NOMO-1 (cell line): Measurements from ENCODE around the gene MBOAT1.
A peak's percentile ranks its signal among the peaks of the same experiment; 100 is the strongest.
"Not testable (repeated sequence)": the region's sequence is repeated elsewhere in the genome, so short reads cannot be mapped to it uniquely, and the experiment has no call there.

Experiments used
- DNase-seq, 2 experiments: peaks; one replicate each; lab custom pipeline; 2025; ENCODE audit not compliant: unreplicated experiment in 2 of 2; lab: John Stamatoyannopoulos, UW

MBOAT1 gene

DNA sequence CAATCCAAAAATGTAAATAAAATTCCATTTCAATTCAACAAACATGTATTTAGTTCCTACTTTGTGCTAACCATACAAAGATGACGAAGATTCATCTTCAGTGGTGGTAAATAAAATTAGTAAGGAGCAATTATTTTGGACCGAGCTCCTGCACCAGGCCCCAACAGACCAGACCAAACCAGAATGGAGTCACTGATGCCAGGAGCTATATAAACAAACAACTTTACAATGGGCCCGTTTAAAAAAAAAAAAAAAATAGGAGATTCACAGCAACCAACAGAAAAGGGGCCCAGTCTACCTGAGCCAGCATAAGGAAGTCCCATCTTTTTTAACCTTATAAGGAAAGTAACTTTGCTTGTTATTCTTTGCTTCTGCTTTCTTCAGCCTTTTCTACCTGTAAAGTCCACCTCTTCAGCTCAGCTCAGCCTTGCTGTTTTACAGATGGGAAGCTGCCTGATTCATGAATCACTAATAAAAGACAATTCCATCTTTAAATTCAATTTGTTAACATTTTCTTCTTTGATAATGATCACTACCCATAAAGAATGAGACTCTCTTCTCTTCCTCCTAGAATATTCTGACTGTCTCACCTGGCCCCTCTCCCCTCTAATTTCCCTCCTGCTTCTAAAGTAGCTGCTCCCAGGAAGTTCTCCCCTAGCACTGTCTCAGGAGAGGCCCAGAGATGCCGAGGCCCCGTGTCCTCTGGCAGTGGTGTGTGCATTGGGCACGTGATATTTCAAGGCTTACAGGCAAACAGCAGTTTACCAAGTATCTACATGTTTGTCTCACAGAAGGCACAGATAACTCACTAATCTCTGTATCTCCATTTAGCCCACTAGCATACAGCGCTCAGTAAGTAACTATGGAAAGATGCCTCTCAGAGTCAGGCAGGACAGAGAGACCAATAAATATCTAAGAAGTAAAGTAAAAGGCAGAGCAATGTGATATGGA lies 8.4 kb downstream of the MBOAT1 start:
- no peak for DNase-seq

DNA sequence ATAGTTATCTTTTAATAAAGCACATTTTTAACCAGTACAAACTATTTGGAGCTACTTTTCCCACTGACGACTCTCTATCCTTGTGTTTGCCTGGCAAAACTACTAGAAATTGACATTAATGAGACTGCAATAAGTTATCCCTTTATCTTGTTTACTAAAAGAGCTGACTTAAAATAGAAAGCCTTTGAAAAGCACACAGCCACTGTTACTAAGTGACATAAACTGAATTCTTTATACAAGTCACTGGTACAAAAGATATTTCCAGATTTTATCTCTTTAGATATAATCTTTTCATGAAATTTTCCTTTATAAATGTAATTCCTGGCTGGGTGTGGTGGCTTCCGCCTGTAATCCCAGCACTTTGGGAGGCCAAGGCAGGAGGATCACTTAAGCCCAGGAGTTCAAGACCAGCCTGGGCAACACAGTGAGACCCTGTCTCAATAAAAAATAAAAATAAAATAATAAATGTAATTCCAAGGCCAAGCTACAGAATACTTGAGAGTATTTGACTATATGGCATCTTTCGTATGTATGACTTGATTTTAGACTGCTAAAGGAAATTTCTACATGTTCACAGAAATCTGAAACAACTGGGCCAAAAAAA lies 9.5 kb downstream of the MBOAT1 start:
- DNase-seq: no peak

DNA sequence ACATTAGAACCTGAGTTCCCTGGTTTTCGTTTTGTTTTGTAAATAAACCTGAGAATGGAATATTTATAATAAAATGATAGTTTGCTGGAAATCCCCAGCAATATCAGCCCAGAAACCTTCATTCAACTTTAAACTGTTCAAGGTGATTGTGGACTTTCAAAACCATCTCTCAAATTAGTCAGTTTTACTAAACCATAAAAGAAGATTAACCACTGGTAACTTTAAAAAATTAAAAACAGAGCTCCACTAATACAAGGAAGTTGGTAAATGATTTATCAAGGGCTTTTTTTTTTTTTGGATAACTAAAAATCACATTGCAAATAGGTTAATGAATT lies 10.0 kb downstream of the MBOAT1 start:
- DNase-seq: no peak

DNA sequence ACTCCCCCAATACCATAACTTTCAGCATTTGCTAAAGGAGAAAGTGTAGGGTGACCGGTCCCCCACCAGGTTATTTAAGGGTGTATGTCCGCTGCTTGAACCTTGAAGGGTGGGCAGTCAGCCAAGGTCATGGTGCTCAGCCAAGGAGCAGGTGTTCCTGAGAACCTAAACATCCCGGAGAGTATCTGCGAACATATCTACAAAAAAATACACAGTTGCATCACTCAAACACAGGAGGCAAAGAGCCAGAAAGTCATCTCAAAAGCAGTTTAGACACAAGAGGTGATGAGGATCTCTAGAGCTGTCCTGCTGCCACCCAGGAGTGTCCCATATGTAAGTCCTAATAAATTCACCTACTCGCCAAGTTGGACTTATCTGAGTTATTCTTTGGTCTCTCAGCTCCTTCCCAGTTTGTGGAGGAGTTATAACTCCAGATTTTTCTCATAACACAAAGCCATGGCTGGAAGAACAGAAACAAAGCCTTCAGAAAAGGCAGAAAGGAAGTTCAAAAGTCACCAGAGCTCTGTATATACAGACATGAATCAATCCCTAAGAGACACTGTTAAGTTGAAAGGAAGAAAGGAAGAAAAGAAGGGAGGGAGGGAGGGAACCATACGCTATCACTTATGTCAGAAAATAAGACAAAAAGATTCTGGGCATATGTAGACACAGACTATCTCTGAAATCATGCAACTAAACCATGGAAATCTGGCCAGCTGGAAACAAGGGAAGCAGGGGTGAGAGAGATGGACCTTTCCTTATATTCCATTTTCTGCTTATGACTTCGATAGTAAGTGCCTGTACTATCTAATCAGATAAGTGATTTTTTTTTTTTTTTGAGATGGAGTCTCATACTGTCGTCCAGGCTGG lies 11.3 kb downstream of the MBOAT1 start:
- no peak for DNase-seq

DNA sequence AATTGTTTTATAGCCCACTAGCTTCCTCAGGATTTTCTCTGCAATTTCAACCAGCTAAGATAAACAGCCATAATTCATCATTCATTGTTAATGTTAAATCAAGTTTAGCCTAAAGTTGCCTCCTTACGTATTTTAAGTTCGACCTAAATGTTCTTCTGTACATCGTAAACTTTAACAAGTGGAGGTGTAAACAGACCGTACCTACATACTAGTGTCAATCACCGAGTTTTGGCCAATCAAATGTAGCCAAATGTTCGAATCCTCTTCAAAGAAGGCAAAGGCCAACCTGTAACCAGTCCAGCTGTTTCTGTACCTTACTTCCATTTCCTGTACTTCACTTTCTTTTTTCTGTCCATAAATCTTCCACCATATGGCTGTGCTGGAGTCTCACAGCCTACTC lies 13.5 kb downstream of the MBOAT1 start:
- DNase-seq: no peak

DNA sequence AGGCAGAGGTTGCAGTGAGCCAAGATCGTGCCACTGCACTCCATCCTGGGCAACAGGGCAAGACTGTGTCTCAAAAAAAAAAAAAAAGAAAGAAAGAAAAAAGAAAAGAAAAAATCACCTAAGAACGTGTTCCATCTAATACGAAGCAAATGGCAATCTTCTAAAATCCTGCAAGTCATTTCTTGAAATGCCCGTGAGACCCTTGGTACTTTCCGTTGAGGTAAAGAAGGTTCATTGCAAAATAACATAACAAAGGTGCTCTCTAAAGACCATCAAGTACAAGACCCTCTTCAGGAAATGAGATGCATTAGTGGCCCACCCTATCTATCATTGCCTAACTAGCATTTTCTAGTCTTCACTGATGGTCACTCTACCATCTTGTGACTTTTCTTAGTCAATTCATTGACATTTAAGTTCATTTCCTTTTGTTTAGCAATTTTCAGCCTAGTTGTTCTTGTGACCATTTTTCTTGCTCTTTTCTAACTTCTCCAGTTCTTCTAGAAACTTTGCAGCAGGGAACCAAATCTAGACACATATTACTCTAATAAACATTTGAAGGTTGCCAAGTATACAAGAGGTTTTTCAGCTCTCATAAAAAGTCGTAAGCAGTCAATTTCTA lies 14.0 kb downstream of the MBOAT1 start:
- no peak for DNase-seq

DNA sequence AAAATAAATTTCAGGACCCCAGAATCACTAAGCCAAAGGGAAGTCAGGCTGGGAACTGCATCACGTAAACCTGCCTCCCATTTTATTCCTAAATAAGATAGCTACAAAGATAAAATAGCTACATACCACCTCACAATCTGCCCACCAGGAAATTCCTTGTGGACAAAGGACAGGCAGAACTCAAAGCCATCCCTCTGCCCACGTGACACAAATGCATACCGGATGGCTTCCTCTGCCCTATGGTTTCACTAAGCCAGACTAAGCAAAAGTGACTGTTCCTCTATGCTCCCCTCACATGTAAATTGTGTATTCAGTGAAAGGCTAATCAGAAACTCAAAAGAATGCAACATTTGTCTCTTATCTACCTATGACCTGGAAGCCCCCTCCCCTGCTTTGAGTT lies 15.0 kb downstream of the MBOAT1 start:
- no peak for DNase-seq

DNA sequence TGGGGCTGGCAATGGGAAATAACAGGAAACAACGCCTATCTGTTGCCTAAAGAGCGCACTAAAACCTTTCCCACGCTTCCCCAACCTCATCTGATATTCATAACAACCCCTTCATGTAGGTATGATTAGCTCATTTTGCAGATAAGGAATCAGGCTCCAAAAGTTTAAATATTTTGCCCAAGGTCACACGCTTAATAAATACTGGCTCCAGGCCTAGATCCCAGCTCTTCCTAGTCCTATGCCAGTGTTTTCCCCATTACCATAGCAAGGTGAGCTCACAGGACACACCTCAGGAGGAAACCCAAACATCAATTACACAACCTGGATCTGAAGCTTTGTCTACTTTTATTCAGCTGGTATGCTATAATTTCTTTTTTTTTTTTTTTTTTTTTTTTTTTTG lies 19.6 kb downstream of the MBOAT1 start:
- no peak for DNase-seq

DNA sequence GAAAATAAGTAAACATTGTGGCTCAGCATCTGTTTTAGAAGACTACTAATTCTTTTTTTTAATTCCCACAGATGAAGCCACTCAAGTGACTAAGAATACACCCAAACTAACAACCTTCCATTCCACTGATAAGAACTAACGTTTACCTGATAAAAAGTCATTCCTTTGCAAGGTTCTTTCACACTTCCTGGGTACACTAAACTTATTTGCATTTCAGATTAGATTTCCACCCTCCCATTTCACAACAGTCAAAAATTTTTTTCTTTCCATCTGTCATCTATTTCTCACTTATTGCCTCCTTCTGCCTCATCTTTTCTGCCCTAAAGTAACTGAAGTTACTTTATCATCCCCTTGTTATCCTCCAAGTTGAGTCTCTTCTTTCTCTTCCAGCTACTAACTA lies 20.3 kb downstream of the MBOAT1 start:
- no peak for DNase-seq

DNA sequence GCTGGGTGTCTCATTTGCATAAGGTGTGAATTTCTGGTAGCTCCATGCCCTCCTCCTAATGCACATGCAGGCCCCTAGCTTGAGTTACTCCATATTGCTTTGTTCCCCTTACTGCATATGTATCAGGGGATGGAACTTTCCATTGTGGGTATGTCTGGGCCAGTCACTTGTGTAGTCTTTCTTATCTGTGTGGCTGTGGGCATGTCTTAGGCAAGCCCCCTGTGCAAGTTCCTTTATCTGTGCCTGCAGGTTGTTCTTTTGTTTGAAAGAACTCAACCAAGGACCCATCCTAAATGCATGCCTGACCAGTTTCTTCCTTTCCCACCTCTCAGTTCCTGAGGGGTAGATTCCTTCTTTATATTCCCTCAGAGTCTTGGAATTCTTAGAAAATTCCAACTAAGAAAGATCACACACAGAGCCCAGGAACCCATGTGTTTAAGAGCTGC lies 23.6 kb downstream of the MBOAT1 start:
- no peak for DNase-seq

DNA sequence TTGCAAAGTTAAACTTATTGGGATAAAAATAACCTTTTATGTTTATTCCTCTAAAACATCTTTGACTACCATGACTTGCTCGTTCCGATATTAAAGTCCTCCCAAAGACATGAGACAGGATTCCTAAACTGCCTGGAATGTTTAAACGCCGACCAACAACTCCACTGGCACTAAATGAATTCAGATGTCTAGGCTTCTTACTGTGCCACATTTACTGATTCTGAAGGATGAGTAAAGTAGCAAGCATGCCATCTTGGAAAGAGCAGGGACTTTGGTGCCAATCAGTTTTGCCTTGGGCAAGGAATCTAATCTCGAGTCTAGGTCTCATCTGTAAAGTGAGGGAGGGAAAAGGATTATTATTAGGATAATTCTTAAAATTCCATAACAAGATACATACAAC lies 25.3 kb downstream of the MBOAT1 start:
- no peak for DNase-seq

DNA sequence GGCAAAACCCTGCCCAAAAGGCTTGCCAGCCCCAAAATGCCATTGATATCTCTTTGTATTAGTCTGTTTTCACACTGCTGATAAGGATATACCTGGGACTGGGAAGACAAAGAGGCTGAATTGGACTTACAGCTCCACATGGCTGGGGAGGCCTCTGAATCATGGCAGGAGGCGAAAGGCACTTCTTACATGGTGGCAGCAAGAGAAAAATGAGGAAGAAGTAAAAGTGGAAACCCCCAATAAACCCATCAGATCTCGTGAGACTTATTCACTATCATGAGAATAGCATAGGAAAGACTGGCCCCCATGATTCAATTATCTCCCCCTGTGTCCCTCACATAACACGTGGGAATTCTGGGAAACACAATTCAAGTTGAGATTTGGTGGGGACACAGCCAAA lies 28.6 kb downstream of the MBOAT1 start:
- DNase-seq: no peak

DNA sequence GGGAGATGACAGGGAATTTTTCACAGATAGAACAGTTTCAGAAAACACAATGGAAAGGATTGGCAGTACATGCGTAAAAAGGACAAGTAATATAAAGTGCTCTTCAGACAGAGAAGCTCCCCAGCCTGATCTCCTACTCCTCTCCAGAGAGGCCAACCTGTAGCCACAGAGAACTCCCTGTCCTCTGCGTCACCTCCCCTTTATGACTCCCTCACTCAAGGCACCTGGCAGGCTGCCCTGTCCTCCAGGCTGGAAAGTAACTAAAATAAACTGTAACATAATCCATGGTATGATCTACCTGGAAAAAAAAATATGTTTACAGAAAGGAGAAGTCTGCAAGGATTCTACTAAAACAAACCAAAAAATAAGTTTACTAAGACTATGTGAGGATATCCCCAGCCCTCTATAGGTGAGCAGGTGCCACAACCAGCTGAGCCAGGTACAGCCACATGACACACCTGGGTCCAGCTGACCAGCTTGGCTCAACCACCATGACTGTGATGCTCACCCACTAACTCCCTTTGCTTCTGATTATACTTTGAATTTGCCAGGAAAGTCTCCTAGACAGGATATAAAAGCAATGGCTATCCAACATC lies 29.2 kb downstream of the MBOAT1 start:
- no peak for DNase-seq

DNA sequence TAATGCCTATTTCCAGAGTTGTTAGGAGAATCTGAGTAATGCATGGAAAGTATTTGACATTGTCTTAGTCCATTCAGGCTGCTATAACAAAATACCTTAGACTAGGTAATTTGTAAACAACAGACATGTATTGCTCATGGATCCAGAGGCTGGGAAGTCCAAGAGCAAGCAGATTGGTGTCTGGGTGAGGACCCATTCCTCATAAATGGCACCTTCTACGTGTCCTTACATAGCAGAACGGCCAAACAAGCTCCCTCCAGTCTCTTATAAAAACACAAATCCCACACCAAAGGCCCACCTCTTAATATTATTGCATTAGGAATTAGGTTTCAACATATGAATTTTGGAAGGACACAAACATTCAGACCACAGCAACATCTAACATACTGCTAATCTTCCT lies 30.2 kb downstream of the MBOAT1 start:
- no peak for DNase-seq

DNA sequence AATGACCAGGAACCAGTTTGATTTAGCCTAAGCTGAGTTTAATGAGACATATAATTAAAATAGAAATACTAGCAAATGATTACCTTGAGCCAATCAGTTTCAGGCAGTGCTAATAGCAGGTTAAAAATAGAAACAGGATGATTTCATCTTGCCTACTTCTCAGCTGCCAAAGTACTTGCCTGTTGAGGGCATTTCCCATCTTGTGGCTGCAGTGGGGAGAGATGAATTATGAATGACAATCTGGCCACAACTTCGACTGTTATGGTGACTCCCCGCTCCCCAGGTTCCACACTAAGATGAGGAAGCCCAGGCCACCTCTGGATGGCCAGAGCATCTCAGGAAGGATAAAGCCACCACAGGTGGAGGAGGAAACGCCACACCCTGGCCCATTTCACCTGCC lies 31.3 kb downstream of the MBOAT1 start:
- DNase-seq: peak in 1 of 2 experiments; percentile 39

DNA sequence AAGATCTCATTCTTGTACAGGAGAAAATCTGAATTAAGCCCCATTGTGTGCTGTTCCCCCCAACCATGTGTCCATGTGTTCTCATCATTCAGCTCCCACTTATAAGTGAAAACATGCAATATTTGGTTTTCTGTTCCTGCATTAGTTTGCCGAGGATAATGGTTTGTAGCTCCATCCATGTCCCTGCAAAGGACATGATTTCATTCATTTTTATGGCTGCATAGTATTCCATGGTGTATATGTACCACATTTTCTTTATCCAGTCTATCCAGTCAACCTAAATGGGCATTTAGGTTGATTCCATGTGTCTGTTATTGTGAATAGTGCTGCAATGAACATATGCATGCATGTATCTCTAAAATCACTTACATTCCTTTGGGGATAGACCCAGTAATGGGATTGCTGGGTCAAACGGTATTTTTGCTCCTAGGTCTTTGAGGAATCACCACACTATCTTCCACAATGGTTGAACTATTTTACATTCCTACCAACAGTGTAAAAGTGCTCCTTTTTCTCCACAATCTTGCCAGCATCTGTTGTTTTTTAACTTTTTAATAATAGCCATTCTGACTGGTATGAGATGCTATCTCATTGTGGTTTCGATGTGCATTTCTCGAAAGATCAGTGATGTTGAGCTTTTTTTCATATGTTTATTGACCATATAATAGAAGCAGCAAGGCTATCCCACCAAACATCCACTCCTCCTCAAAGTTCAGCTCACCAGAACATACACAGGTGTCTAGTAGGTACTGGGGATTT lies 32.8 kb downstream of the MBOAT1 start:
- DNase-seq: not testable (repeated sequence)

DNA sequence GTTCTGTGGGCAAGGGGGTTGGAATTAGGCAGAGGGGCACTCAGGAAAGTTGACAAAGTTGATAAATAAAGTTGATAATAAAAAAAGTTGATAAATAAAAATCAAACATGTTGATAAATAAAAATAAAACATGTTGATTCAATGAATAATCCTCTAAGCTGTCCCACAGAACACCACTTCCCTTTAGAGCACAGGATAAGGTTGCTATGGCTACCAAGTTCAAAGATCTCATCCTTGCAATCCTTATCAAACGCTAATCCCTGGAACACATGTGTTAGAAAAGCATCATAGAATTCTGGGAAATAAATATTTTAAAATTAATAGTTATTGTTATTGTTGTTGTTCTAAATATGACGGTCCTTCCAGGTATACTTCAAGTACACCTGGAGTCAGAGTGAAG lies 33.9 kb downstream of the MBOAT1 start:
- DNase-seq: no peak

DNA sequence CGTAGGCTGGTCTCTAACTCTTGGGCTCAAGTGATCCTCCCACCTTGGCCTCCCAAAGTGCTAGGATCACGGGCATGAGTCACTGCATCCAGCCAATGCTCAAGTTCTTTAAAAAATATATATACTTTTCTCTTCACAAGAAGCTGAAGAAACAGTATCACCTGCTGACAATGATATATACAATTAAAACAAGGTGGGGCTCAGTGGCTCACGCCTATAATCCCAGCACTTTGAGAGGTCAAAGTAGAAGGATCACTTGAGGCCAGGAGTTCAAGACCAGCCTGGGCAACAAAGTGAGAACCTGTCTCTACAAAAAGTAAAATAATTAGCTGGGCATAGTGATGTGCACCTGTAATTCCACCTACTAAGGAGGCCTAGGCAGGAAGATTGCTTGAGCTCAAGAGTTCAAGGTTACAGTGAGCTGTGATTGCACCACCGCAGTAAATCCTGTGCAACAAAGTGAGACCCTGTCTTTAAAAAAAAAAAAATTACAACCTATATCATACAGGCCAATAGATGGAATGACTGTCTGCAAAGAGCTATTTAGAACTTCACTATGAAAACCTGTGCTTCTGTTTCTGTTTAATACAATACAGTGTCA lies 36.4 kb downstream of the MBOAT1 start:
- no peak for DNase-seq
